A673 (cell line): Measurements from ENCODE around the gene PPP5C. TPM values are rescaled to one million over a fixed set of nuclear protein-coding genes. Genes with fewer than 3 reads are reported as not detected.
"Not testable (repeated sequence)": the region's sequence is repeated elsewhere in the genome, so short reads cannot be mapped to it uniquely, and the experiment has no call there.

Experiments
- BruUV-seq: library from RNA; stranded (reverse); fragments of 400-500 nt; replicated peaks from 2 replicates; lab custom pipeline; 2021; lab: Mats Ljungman, UMichigan
- CTCF ChIA-PET: fragments of 300-600 bp; sonication (Branson Sonifier 250); formaldehyde crosslinking; loops from one replicate; lab custom pipeline; 2022; ENCODE audit warnings: antibody characterized with exemption; lab: Charles Lee
- POLR2A ChIA-PET: fragments of 300-600 bp; sonication (Branson Sonifier 250); formaldehyde crosslinking; loops from one replicate; lab custom pipeline; 2022; ENCODE audit warnings: antibody characterized with exemption; ENCODE audit not compliant: low non-redundant PET; lab: Charles Lee
- DNase-seq: peaks from one replicate; pipeline ENCODE4 v3.0.0-alpha.2; 2015; ENCODE audit warnings: low spot score
- H3K27ac ChIP-seq: fragments of 200-600 bp; sonication (generic); 2 replicates; pipeline ENCODE4 v1.5.1; 2016; ENCODE audit warnings: mixed run types, low read depth, mild to moderate bottlenecking, mixed read lengths, antibody characterized with exemption, low read length; ENCODE audit not compliant: poor library complexity, severe bottlenecking
- H3K27me3 ChIP-seq: fragments of 200-600 bp; sonication (generic); replicated peaks from 2 replicates; pipeline ENCODE4 v1.6.1; 2017; ENCODE audit warnings: mixed run types, low read depth, mild to moderate bottlenecking, mixed read lengths, antibody characterized with exemption, low read length; ENCODE audit not compliant: insufficient read depth, poor library complexity
- H3K36me3 ChIP-seq: fragments of 200-600 bp; sonication (generic); 2 replicates; pipeline ENCODE4 v1.6.1; 2016; ENCODE audit warnings: mixed run types, mild to moderate bottlenecking, mixed read lengths, antibody characterized with exemption, low read length; ENCODE audit not compliant: insufficient read depth, poor library complexity, severe bottlenecking
- H3K4me1 ChIP-seq: fragments of 200-600 bp; sonication (generic); 2 replicates; pipeline ENCODE4 v1.6.1; 2017; ENCODE audit warnings: mixed run types, mild to moderate bottlenecking, mixed read lengths, antibody characterized with exemption, low read length; ENCODE audit not compliant: insufficient read depth, poor library complexity, severe bottlenecking
- H3K4me3 ChIP-seq: fragments of 200-600 bp; sonication (generic); 2 replicates; pipeline ENCODE4 v1.5.1; 2016; ENCODE audit warnings: low read depth, mixed run types, mild to moderate bottlenecking, mixed read lengths, low read length; ENCODE audit not compliant: poor library complexity, severe bottlenecking
- H3K9me3 ChIP-seq: fragments of 200-600 bp; sonication (generic); 2 replicates; pipeline ENCODE4 v1.6.1; 2016; ENCODE audit warnings: mixed run types, low read depth, mild to moderate bottlenecking, mixed read lengths, antibody characterized with exemption, low read length; ENCODE audit not compliant: poor library complexity, severe bottlenecking
- CTCF ChIP-seq: fragments of 300-800, 200-600 bp; sonication (generic); conservative IDR thresholded peaks from 2 replicates; pipeline ENCODE4 v1.5.1; 2017; ENCODE audit warnings: low read depth, mild to moderate bottlenecking, antibody characterized with exemption, low read length, moderate library complexity, mixed read lengths
- EZH2 ChIP-seq: fragments of 200-600 bp; sonication (generic); IDR thresholded peaks from 2 replicates; pipeline ENCODE4 v1.6.1; 2017; ENCODE audit warnings: borderline replicate concordance, low read depth, mild to moderate bottlenecking, mixed read lengths, antibody characterized with exemption, low read length; ENCODE audit not compliant: poor library complexity, severe bottlenecking
- intact Hi-C: fragments of 100-400 bp; cut with micrococcal nuclease; formaldehyde crosslinking; loops from one replicate; pipeline ENCODE4 v1.10.0; 2022; ENCODE audit not compliant: unreplicated experiment
- total RNA-seq: library from RNA; stranded (reverse); gene quantifications from 2 replicates; pipeline ENCODE4 v1.2.3, GENCODE V29; 2021

Gene PPP5C
- total RNA-seq, 1 experiment from 2014 or later, result 164 TPM

- Histone ChIP-seq H3K27me3 (no peaks in the 10 kb centered on the region), H3K4me3 (no peak overlapping the region), H3K9me3 (no peaks in the 10 kb centered on the region), H3K36me3 (peaks cover 35% of the 10 kb centered on the region), H3K4me1 (peaks cover 35% of the 10 kb centered on the region), H3K27ac (no peak overlapping the region)
- no peak for TF ChIP-seq CTCF
- no peak for TF ChIP-seq EZH2
- POLR2A ChIA-PET, result no interaction called here
- intact Hi-C loops, result no loop called here
- BruUV-seq, result no TSS peak
- DNase-seq, result no peak
- CTCF ChIA-PET, result no interaction called here
Measured at GRCh38 chr19:46374536-46375475, 27.9 kb downstream of the PPP5C start.

- intact Hi-C loops, H3K4me3 ChIP-seq, BruUV-seq, H3K27me3 ChIP-seq, DNase-seq, H3K27ac ChIP-seq, CTCF ChIA-PET, POLR2A ChIA-PET, H3K9me3 ChIP-seq: not testable (repeated sequence)
- Histone ChIP-seq H3K36me3 (peaks cover 43% of the 10 kb centered on the region), H3K4me1 (peaks cover 35% of the 10 kb centered on the region)
Measured at GRCh38 chr19:46375476-46376067, 28.7 kb downstream of the PPP5C start.

GRCh38 chr19:46376241-46377153, 29.6 kb downstream of the PPP5C start:
- H3K9me3 ChIP-seq, result peaks cover 5% of the 10 kb centered on the region
- ChIA-PET POLR2A (no interaction called here), CTCF (no interaction called here)
- no peak overlapping the region for H3K4me3 ChIP-seq
- H3K36me3 ChIP-seq, result peaks cover 52% of the 10 kb centered on the region
- peaks cover 37% of the 10 kb centered on the region for H3K4me1 ChIP-seq
- no peaks in the 10 kb centered on the region for H3K27me3 ChIP-seq
- intact Hi-C loops, result no loop called here
- TF ChIP-seq CTCF, result no peak
- TF ChIP-seq EZH2, result no peak
- no TSS peak for BruUV-seq
- no peak overlapping the region for H3K27ac ChIP-seq
- DNase-seq, result no peak
